GM21423 (cell line): ENCODE data around the gene KIF4A.
A peak's percentile ranks its signal among the peaks of the same experiment; 100 is the strongest.
"Not testable (repeated sequence)": the region's sequence is repeated elsewhere in the genome, so short reads cannot be mapped to it uniquely, and the experiment has no call there.

ENCODE experiments used
- ATAC-seq: cut with Tn5 transposase; IDR thresholded peaks from one replicate; pipeline ENCODE4 v1.9.1; 2021; ENCODE audit warnings: mild to moderate bottlenecking, moderate library complexity; ENCODE audit not compliant: unreplicated experiment

Gene KIF4A

GRCh38 chrX:70386235-70386634 is 96.3 kb downstream of the KIF4A start:
- ATAC-seq: no peak

GRCh38 chrX:70398899-70399298 is 109.0 kb downstream of the KIF4A start:
- no peak for ATAC-seq

- not testable (repeated sequence) for ATAC-seq
Measured at GRCh38 chrX:70400181-70400580, 110.3 kb downstream of the KIF4A start.

- ATAC-seq: no peak
Measured at GRCh38 chrX:70402721-70403120, 112.8 kb downstream of the KIF4A start.

GRCh38 chrX:70405003-70405402 is 115.1 kb downstream of the KIF4A start:
- no peak for ATAC-seq

- ATAC-seq: no peak
Measured at GRCh38 chrX:70410921-70411320, 121.0 kb downstream of the KIF4A start.

GRCh38 chrX:70411475-70411874 is 121.6 kb downstream of the KIF4A start:
- no peak for ATAC-seq

GRCh38 chrX:70421618-70422017 is 131.7 kb downstream of the KIF4A start:
- ATAC-seq: no peak

- no peak for ATAC-seq
Measured at GRCh38 chrX:70422851-70423341, 133.0 kb downstream of the KIF4A start, which contains the start of gene GDPD2. Gene GDPD2 (plus strand): TSS chrX:70423314. CDS start chrX:70424985, 1,671 bp downstream.

GRCh38 chrX:70423936-70424675 is 134.2 kb downstream of the KIF4A start:
- no peak for ATAC-seq

GRCh38 chrX:70424801-70425200 is 134.9 kb downstream of the KIF4A start:
- no peak for ATAC-seq

- ATAC-seq: no peak
Measured at GRCh38 chrX:70426286-70427278, 136.7 kb downstream of the KIF4A start.

GRCh38 chrX:70427365-70427764 is 137.5 kb downstream of the KIF4A start:
- ATAC-seq: no peak

- no peak for ATAC-seq
Measured at GRCh38 chrX:70429759-70430158, 139.9 kb downstream of the KIF4A start.

GRCh38 chrX:70432936-70433847 is 143.3 kb downstream of the KIF4A start:
- ATAC-seq: no peak

GRCh38 chrX:70433848-70434351 is 144.0 kb downstream of the KIF4A start:
- peak; percentile 58 for ATAC-seq

GRCh38 chrX:70434352-70434866 is 144.5 kb downstream of the KIF4A start:
- peak; percentile 67 for ATAC-seq

- no peak for ATAC-seq
Measured at GRCh38 chrX:70434914-70435586, 145.1 kb downstream of the KIF4A start.

- ATAC-seq: no peak
Measured at GRCh38 chrX:70436343-70436742, 146.4 kb downstream of the KIF4A start.
